ENCODE results near the gene SLC25A1. TPM values are rescaled to one million over a fixed set of nuclear protein-coding genes. Genes with fewer than 3 reads are reported as not detected.

The SLC25A1 gene
- total and polyA plus RNA-seq, 7 donors: 7.3 to 23.1 (median 10.8) TPM

DNA sequence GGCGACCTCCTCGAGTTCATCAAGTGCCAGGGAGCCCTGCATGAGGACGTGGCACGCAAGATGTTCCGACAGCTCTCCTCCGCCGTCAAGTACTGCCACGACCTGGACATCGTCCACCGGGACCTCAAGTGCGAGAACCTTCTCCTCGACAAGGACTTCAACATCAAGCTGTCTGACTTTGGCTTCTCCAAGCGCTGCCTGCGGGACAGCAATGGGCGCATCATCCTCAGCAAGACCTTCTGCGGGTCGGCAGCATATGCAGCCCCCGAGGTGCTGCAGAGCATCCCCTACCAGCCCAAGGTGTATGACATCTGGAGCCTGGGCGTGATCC, 46.9 kb downstream of the SLC25A1 start:
- no peak for DNase-seq
- H3K36me3 ChIP-seq (ENCODE audit: insufficient read depth in 1 of 2, low read depth in 1 of 2): peaks cover 4 to 54% of the 10 kb centered on the region in 2 donors

DNA sequence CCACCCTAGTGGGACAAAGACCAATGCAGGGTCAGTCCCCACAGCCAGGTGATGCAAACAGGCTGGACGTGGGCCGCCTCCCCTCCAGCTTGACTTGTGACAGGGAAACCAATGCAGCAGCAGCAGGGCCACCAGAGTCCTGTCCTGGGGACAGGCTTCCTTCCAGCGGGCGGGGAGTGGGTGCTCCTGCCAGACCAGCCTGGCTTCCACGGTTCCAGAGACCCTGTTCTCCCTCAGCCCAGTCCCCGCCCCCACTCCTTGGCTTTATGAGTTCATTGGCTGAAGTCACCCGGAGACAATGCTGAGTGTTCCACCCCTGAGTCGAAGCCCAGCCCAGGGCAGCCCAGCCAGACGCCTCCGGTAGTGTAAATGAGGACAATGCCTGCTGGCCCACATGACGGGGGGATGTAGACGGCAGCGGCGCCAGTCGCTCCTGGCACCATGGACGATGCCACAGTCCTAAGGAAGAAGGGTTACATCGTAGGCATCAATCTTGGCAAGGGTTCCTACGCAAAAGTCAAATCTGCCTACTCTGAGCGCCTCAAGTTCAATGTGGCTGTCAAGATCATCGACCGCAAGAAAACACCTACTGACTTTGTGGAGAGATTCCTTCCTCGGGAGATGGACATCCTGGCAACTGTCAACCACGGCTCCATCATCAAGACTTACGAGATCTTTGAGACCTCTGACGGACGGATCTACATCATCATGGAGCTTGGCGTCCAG, 47.4 kb downstream of the SLC25A1 start, which contains the start of gene TSSK2:
Gene TSSK2 (plus strand): TSS at position 350 of the 726 bp plus-strand sequence. CDS start 92 bp downstream, at position 442.
- Histone ChIP-seq H3K4me3 (no peak within 1 kb of the TSS), H3K27ac (no peak within 1 kb of the TSS), H3K27me3 (ENCODE audit: insufficient read depth in 3 of 3, low read length in 2 of 3) (no peaks in the 10 kb centered on the region), H3K9me3 (no peaks in the 10 kb centered on the region), H3K36me3 (ENCODE audit: insufficient read depth in 1 of 2, low read depth in 1 of 2) (peaks cover 4 to 49% of the 10 kb centered on the region in 2 donors), H3K4me1 (no peaks in the 10 kb centered on the region)
- TF ChIP-seq, protein P1, sequence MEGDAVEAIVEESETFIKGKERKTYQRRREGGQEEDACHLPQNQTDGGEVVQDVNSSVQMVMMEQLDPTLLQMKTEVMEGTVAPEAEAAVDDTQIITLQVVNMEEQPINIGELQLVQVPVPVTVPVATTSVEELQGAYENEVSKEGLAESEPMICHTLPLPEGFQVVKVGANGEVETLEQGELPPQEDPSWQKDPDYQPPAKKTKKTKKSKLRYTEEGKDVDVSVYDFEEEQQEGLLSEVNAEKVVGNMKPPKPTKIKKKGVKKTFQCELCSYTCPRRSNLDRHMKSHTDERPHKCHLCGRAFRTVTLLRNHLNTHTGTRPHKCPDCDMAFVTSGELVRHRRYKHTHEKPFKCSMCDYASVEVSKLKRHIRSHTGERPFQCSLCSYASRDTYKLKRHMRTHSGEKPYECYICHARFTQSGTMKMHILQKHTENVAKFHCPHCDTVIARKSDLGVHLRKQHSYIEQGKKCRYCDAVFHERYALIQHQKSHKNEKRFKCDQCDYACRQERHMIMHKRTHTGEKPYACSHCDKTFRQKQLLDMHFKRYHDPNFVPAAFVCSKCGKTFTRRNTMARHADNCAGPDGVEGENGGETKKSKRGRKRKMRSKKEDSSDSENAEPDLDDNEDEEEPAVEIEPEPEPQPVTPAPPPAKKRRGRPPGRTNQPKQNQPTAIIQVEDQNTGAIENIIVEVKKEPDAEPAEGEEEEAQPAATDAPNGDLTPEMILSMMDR (IDR thresholded peaks at IDR 0.05): no peak
- 80 to 84% (median 82%) methylated on average over 27 of the region's 27 CpGs for WGBS, 3 donors
- no peak for ATAC-seq
- DNase-seq: no peak
- intact Hi-C loops (cut with DNase I): no loop called here

More for the DNA sequence above, 46.9 kb downstream of the SLC25A1 start:
- H3K27me3 ChIP-seq (ENCODE audit: insufficient read depth in 3 of 3, low read length in 2 of 3): no peaks in the 10 kb centered on the region
- no peaks in the 10 kb centered on the region for H3K4me1 ChIP-seq
- no peak for ATAC-seq
- 94 to 95% (median 95%) methylated on average over 19 of the region's 19 CpGs for WGBS, 3 donors
- TF ChIP-seq, protein P1 (IDR thresholded peaks at IDR 0.05): no peak
- no peaks in the 10 kb centered on the region for H3K9me3 ChIP-seq
- intact Hi-C loops (cut with DNase I): no loop called here
- H3K4me3 ChIP-seq: no peak overlapping the region
- no peak overlapping the region for H3K27ac ChIP-seq

DNA sequence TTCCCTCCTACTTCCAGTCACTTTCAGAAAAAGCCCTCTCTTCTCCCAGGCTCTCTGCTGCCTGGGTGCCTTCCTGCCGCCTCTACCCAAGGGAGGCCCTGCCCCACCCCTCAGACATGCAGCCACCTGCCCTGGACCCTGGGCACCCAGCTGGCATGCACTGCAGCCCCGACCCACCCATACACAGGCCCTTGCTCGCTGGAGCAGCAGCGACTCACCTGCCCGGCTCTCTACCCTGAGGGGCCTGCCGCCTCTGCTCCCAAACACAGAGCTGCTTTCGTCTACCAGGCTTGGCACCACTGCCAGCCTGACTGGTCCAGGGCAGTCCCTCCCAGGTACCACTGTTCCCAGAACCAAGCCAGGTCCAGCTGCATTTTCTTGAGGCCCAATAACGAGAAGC, 48.7 kb downstream of the SLC25A1 start:
- WGBS, 3 donors: 76 to 84% (median 83%) methylated on average over 8 of the region's 8 CpGs
- Histone ChIP-seq H3K36me3 (ENCODE audit: insufficient read depth in 1 of 2, low read depth in 1 of 2) (peaks cover 4 to 36% of the 10 kb centered on the region in 2 donors), H3K27ac (no peak overlapping the region), H3K27me3 (ENCODE audit: insufficient read depth in 3 of 3, low read length in 2 of 3) (no peaks in the 10 kb centered on the region), H3K4me1 (no peaks in the 10 kb centered on the region), H3K9me3 (no peaks in the 10 kb centered on the region), H3K4me3 (no peak overlapping the region)
- ATAC-seq: no peak
- TF ChIP-seq, protein P1 (IDR thresholded peaks at IDR 0.05): no peak
- intact Hi-C loops (cut with DNase I): no loop called here
- no peak for DNase-seq

DNA sequence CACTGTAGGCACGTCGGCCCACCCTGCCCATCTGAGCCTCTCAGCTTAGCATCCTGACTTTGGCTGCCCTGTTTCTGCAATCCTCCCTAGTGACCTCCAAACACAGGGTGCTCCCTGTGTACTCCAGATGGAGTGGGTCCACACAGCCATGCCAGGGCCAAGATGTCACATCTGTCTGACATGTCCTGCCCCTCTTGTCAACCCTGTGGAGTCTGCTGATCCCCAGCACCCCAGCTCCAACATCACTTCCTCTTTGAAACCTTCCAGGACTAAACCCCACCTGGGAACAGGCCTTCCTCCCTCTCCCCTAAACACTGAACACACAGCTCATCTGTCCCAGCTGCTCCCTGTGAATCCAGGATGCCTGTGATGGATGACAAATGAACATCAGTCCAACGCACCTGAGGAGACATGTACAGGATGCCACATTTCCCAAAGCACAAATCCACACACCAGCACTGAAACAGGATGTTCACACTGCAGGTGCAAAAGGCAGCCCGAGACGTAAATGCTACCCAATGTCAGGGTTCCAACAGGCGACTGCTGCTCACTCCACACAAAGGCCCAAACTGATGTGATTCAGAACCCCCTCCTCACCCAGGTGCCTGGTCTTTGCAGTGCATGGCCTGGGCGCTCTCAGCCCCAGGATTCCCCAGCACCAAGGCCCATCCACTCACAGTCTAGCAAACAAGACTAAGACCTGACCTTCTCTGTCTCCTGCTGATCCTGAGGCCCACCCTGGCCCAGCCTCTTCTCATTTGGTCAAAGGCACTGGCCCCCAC, 49.4 kb downstream of the SLC25A1 start:
- intact Hi-C loops (cut with DNase I): no loop called here
- H3K27ac ChIP-seq: no peak overlapping the region
- no peaks in the 10 kb centered on the region for H3K27me3 ChIP-seq (ENCODE audit: insufficient read depth in 3 of 3, low read length in 2 of 3)
- H3K9me3 ChIP-seq: no peaks in the 10 kb centered on the region
- 87 to 88% (median 88%) methylated on average over 7 of the region's 7 CpGs for WGBS, 3 donors
- H3K36me3 ChIP-seq (ENCODE audit: insufficient read depth in 1 of 2, low read depth in 1 of 2): peaks cover 3 to 29% of the 10 kb centered on the region in 2 donors
- ATAC-seq (no peak), DNase-seq (no peak)
- H3K4me1 ChIP-seq: no peaks in the 10 kb centered on the region
- TF ChIP-seq, protein P1 (IDR thresholded peaks at IDR 0.05): no peak
- H3K4me3 ChIP-seq: no peak overlapping the region

Data from psoas muscle (tissue), 8 donors.